Smooth muscle cell of the pulmonary artery (primary cell): ENCODE measurements around the gene MAP2K1. TPM values are rescaled to one million over a fixed set of nuclear protein-coding genes. Genes with fewer than 3 reads are reported as not detected.

Experiments
- total RNA-seq: library from RNA; depleted of rRNA; stranded (reverse); fragments of >200 nt; gene quantifications from 2 replicates; pipeline ENCODE4 v1.2.3, GENCODE V29; 2014

The MAP2K1 gene
- total RNA-seq = 64.2 and 65.0 TPM in 2 replicates

DNA sequence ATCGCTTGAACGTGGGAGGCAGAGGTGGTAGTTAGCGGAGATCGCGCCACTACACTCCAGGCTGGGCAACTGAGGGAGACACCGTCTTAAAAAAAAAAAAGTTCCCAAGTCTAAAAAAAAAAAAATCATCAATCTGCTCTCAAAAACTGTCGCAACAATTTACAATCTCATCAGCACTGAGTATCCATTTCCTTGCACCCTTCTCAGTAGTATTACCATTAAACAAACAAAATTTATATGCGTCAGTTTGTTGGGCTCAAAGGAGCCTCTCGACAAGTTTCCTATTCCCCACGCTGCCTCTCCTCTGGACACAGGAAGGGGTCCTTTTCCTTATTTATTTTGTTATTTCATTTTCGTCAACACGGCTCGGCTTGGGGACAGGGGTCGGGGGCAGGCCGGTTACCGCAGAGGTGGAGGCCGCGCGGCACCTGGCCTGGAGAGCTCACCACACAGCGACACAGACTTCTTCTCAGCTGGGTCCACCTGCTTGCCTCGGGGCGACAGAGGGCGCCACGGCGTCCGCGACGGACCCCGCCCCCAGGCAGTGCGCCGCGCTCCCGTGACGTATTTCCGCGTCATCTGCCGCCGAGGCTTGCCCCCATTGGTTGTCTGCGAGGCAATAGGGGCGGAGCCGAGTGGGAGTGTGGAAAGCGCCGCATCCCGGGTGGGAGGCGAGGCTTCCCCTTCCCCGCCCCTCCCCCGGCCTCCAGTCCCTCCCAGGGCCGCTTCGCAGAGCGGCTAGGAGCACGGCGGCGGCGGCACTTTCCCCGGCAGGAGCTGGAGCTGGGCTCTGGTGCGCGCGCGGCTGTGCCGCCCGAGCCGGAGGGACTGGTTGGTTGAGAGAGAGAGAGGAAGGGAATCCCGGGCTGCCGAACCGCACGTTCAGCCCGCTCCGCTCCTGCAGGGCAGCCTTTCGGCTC, at the start of gene MAP2K1:
Gene MAP2K1 (plus strand): TSS at position 709 of the 920 bp plus-strand sequence. CDS start 436 bp downstream, outside the sequence.

DNA sequence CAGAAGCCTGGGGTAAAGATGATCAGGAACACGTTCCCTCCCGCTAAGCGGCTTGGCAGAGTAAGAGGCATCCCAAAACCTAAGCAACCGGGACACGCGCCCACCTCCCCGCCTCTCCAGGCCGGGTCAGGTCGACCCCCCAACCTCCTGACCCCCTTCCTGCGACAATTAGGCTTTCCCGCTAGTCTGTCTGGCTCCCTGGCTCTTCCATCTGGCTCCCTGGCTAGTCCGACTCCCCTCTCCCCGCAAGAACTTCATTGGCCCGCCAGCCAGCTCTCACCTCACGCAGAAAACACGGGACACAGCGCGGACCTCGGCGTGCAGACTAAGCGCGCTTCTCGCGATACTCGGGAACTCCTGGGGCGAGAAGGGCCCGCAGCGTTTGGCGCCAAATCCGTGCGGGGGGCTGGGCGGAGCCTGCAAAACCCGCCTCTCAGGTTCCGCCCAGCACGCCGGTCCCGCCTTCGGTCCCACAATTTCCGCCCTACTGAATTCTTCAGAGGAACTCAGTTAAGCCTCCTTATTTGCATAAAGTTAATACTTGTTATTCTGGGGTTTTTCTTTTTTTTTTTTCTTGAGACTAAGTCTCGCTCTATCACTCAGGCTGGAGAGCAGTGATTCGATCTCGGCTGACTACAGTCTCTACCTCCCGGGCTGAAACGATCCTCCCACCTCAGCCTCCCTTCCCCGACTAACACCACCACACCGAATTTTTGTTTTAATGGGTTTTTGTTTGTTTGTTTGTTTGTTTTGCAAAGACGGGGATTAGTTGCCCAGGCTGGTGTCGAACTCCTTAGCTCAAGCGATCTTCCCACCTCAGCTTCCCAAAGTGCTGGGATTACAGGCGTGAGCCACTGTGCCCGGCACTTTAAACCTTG, 30.1 kb upstream of the MAP2K1 start, which contains the start of gene TIPIN:
Gene TIPIN (minus strand): TSS at position 327 of the 878 bp plus-strand sequence. CDS start 3,738 bp downstream, outside the sequence.

DNA sequence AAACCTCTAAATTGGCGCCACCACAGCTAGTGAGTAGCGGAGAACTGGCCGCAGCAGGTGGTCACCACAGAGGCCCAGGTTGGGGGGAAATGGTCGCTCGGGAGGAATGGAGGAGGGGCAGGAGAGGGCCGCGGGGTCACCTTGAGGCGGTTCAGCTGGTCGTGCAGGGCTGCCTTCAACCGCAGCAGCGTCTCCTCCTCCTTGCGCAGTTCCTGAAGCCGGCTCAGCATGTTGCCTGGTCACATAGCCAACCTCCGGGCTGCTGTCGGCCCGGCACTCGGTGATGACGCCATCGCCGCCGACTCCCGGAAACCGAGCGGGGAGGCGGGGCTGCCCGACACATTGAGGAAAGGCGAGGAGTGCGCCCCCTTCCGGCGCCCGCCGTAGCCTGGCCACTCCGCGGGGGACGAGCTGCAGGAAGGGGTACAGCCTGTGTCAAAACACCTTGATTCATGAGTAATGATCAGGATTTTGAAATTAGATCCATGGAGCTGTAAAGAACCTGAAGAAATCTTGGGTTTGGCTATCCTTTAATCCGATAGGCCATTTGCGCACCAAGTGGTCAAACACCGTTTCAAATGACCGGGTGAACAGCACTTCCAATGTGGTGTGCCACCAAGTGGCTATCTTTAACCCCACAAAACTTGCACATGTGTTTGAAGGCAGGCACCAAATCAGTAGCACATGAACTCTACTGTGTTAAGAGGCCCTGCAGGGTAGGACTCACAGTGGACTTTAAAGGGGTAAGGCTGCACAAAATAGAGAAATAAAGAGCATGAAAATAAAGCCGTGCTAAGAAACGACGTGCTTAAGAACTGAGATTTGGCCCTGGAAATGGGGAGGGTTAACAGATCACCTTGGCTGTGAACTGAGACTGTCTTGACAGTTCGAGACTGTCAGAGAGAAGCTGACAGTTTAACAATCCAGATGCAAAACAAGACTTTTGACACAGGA, 111.1 kb downstream of the MAP2K1 start, which contains the start of gene SNAPC5:
Gene SNAPC5 (minus strand): TSS at position 261 of the 954 bp plus-strand sequence. CDS start 31 bp downstream, at position 230.

DNA sequence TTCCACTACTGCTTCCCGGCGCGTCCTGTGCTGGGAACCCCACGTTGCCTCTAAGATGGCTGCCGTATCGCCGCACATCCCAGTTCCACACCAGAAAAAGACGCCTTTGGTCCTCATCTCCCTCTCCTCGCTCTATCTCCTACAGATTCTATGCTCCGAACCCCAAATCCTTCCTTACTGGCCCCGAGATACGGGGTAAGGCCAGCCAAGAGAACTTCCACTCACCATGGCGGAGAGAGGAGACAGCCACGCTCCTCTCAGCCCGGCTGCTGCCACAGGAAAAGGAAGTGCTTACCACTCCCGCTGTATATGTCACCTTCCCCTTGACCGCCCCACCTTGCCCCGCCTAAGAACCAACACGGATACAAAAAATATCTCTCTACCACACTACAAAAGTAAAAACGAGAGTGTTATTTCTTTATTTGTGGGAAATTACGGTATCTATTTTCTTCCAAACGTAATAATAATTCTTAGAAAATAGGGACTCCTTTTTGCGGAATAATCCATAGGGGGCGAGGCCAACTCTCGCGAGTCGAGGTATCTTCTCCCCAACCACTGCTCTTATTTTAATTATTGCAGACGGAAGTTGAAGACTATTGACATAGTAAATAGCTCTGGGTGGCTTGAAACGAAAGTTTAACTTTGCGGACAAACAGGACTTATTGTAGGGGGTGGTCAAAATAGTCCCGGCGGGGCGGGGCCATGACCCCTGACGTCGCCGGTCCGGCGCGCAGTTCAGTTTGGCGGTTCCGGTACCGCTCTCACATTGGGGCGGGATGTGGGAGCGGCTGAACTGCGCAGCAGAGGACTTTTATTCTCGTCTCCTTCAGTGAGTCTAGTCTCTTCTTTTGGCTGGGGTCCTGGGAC, 118.1 kb downstream of the MAP2K1 start, which contains the start of the genes RPL4 and ZWILCH:
Gene RPL4 (minus strand): TSS at position 293 of the 867 bp plus-strand sequence. CDS start 65 bp downstream, at position 228.
Gene ZWILCH (plus strand): TSS at position 764 of the 867 bp plus-strand sequence. CDS start 13 bp downstream, at position 777.

Other genes starting within 250 kb of the MAP2K1 start
- gene MEGF11, start 133.2 kb upstream of the MAP2K1 start, total RNA-seq = 0.03 TPM in 1 of 2 replicates, not detected in the other
- 21.2 and 23.9 TPM in 2 replicates for gene DIS3L, start 93.3 kb upstream of the MAP2K1 start, total RNA-seq
- 7.4 and 12.9 TPM in 2 replicates for gene TIPIN, start 30.2 kb upstream of the MAP2K1 start, total RNA-seq
- gene SNAPC5, start 110.8 kb downstream of the MAP2K1 start, total RNA-seq = 17.3 and 23.8 TPM in 2 replicates
- gene RPL4, start 117.9 kb downstream of the MAP2K1 start, total RNA-seq = 3,026 and 3,138 TPM in 2 replicates
- gene ZWILCH, start 118.4 kb downstream of the MAP2K1 start, total RNA-seq = 5.8 and 11.7 TPM in 2 replicates
- 0.17 and 1.6 TPM in 2 replicates for gene LCTL, start 179.1 kb downstream of the MAP2K1 start, total RNA-seq